SK-N-SH treated with all-trans-retinoic acid at 6 μM for 48 hours (cell line): ENCODE data around the gene BPIFB4.
"Not testable (repeated sequence)": the region's sequence is repeated elsewhere in the genome, so short reads cannot be mapped to it uniquely, and the experiment has no call there.

Source experiments
- ATAC-seq: fragments of 200-7000 bp; cut with Tn5 transposase; 3 replicates; pipeline ENCODE4 v1.9.1; 2020; ENCODE audit warnings: mild to moderate bottlenecking, moderate library complexity
- BACH2 ChIP-seq: fragments of 250-450 bp; sonication (Bioruptor Pico); IDR thresholded peaks from 2 replicates; pipeline ENCODE4 v1.9.0; 2021; ENCODE audit warnings: mild to moderate bottlenecking, borderline replicate concordance
- CSDC2 ChIP-seq: fragments of 250-450 bp; sonication (Bioruptor Pico); IDR thresholded peaks from 2 replicates; pipeline ENCODE4 v1.5.0; 2020; ENCODE audit warnings: mild to moderate bottlenecking, moderate library complexity
- CSRNP3 ChIP-seq: fragments of 250-450 bp; sonication (Bioruptor Pico); IDR thresholded peaks from 2 replicates; pipeline ENCODE4 v1.5.1; 2021; ENCODE audit warnings: mild to moderate bottlenecking, moderate library complexity
- ESRRG ChIP-seq: fragments of 250-450 bp; sonication (Bioruptor Pico); IDR thresholded peaks from 2 replicates; pipeline ENCODE4 v1.6.1; 2021; ENCODE audit warnings: mild to moderate bottlenecking
- GLIS3 ChIP-seq: fragments of 250-450 bp; sonication (Bioruptor Pico); IDR thresholded peaks from 2 replicates; pipeline ENCODE4 v1.5.0; 2020; ENCODE audit warnings: mild to moderate bottlenecking, moderate library complexity
- ISL1 ChIP-seq: fragments of 250-450 bp; sonication (Bioruptor Pico); IDR thresholded peaks from 2 replicates; pipeline ENCODE4 v2.1.2; 2022; ENCODE audit warnings: mild to moderate bottlenecking, moderate library complexity
- OSR1 ChIP-seq: fragments of 250-450 bp; sonication (Bioruptor Pico); IDR thresholded peaks from 2 replicates; pipeline ENCODE4 v1.8.0; 2022; ENCODE audit warnings: moderate library complexity, mild to moderate bottlenecking, inconsistent platforms
- POU6F1 ChIP-seq: fragments of 250-450 bp; sonication (Bioruptor Pico); IDR thresholded peaks from 2 replicates; pipeline ENCODE4 v1.8.0; 2021; ENCODE audit warnings: low read depth, mild to moderate bottlenecking, moderate library complexity, borderline replicate concordance
- PPARA ChIP-seq: fragments of 250-450 bp; sonication (Bioruptor Pico); IDR thresholded peaks from 2 replicates; pipeline ENCODE4 v1.5.0; 2020; ENCODE audit warnings: mild to moderate bottlenecking, borderline replicate concordance
- RARB ChIP-seq: fragments of 250-450 bp; sonication (Bioruptor Pico); IDR thresholded peaks from 2 replicates; pipeline ENCODE4 v1.8.0; 2021; ENCODE audit warnings: mild to moderate bottlenecking, moderate library complexity
- SNAI2 ChIP-seq: fragments of 250-450 bp; sonication (Bioruptor Pico); IDR thresholded peaks from 2 replicates; pipeline ENCODE4 v1.5.0; 2020; ENCODE audit warnings: mild to moderate bottlenecking, moderate library complexity
- TCF4 ChIP-seq: fragments of 250-450 bp; sonication (Bioruptor Pico); IDR thresholded peaks from 2 replicates; pipeline ENCODE4 v1.8.0; 2021; ENCODE audit warnings: mild to moderate bottlenecking, moderate library complexity, borderline replicate concordance
- TOX ChIP-seq: fragments of 250-450 bp; sonication (Bioruptor Pico); IDR thresholded peaks from 2 replicates; pipeline ENCODE4 v1.8.0; 2021; ENCODE audit warnings: mild to moderate bottlenecking, moderate library complexity, borderline replicate concordance
- TSHZ2 ChIP-seq: fragments of 250-450 bp; sonication (Bioruptor Pico); IDR thresholded peaks from 2 replicates; pipeline ENCODE4 v1.5.0; 2020; ENCODE audit warnings: mild to moderate bottlenecking, moderate library complexity
- ZFP3 ChIP-seq: fragments of 250-450 bp; sonication (Bioruptor Pico); IDR thresholded peaks from 2 replicates; pipeline ENCODE4 v1.5.0; 2020; ENCODE audit warnings: mild to moderate bottlenecking, moderate library complexity
- ZFP30 ChIP-seq: fragments of 450-650 bp; formaldehyde crosslinking; IDR thresholded peaks from 2 replicates; pipeline ENCODE4 v1.5.0; 2022; ENCODE audit warnings: mild to moderate bottlenecking, moderate library complexity
- ZNF565 ChIP-seq: fragments of 450-650 bp; formaldehyde crosslinking; conservative IDR thresholded peaks from 2 replicates; pipeline ENCODE4 v1.5.0; 2020; ENCODE audit warnings: low read depth, mild to moderate bottlenecking, moderate library complexity
- ZNF8 ChIP-seq: fragments of 450-650 bp; formaldehyde crosslinking; IDR thresholded peaks from 2 replicates; pipeline ENCODE4 v1.5.0; 2020; ENCODE audit warnings: mild to moderate bottlenecking, moderate library complexity
- TF ChIP-seq, protein P1 (sequence below): fragments of 250-450 bp; sonication (Bioruptor Pico); IDR thresholded peaks from 2 replicates; pipeline ENCODE4 v1.5.1; 2020; ENCODE audit warnings: low read depth, mild to moderate bottlenecking, moderate library complexity
- TF ChIP-seq, protein P2 (sequence below): fragments of 250-450 bp; sonication (Bioruptor Pico); IDR thresholded peaks from 2 replicates; pipeline ENCODE4 v1.8.0; 2020; ENCODE audit warnings: mild to moderate bottlenecking, moderate library complexity, borderline replicate concordance

The BPIFB4 gene

GRCh38 chr20:33120934-33121333 is 41.5 kb downstream of the BPIFB4 start (continued):
- TF ChIP-seq TSHZ2 (CRISPR knock-in tag) (no peak), RARB (CRISPR knock-in tag) (no peak), CSRNP3 (no peak), GLIS3 (CRISPR knock-in tag) (no peak), ESRRG (CRISPR knock-in tag) (no peak), ISL1 (CRISPR knock-in tag) (no peak), ZFP3 (CRISPR knock-in tag) (no peak), ZNF8 (CRISPR knock-in tag) (no peak), BACH2 (no peak), PPARA (CRISPR knock-in tag) (no peak), TOX (CRISPR knock-in tag) (no peak), ZFP30 (CRISPR knock-in tag) (no peak)
- TF ChIP-seq, protein P1, sequence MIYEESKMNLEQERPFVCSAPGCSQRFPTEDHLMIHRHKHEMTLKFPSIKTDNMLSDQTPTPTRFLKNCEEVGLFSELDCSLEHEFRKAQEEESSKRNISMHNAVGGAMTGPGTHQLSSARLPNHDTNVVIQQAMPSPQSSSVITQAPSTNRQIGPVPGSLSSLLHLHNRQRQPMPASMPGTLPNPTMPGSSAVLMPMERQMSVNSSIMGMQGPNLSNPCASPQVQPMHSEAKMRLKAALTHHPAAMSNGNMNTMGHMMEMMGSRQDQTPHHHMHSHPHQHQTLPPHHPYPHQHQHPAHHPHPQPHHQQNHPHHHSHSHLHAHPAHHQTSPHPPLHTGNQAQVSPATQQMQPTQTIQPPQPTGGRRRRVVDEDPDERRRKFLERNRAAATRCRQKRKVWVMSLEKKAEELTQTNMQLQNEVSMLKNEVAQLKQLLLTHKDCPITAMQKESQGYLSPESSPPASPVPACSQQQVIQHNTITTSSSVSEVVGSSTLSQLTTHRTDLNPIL (CRISPR knock-in tag): no peak

DNA sequence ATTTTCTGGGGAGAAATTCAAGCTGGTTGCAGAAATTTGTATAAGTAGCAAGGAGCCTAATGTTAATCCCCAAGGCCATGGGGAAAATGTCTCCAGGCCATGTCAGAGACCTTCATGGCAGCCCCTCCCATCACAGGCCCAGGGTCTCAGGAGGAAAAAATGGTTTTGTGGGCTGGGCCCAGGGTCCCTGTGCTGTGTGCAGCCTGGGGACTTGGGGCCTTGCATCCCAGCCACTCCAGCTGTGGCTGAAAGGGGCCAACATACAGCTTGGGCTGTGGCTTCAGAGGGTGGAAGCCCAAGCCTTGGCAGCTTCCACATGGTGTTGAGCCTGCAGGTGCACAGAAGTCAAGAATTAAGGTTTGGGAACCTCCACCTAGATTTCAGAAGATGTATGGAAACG is 42.9 kb downstream of the BPIFB4 start:
- ATAC-seq: not testable (repeated sequence)

- ATAC-seq: no peak
These were observed 44.8 kb downstream of the BPIFB4 start for GRCh38 chr20:33124261-33124660.

GRCh38 chr20:33124994-33125393 is 45.6 kb downstream of the BPIFB4 start:
- no peak for TF ChIP-seq TCF4 (CRISPR knock-in tag)
- TF ChIP-seq, all 23 proteins: peak for 0
- no peak for ATAC-seq

More at GRCh38 chr20:33124261-33124660, 44.8 kb downstream of the BPIFB4 start:
- TF ChIP-seq, protein P2, sequence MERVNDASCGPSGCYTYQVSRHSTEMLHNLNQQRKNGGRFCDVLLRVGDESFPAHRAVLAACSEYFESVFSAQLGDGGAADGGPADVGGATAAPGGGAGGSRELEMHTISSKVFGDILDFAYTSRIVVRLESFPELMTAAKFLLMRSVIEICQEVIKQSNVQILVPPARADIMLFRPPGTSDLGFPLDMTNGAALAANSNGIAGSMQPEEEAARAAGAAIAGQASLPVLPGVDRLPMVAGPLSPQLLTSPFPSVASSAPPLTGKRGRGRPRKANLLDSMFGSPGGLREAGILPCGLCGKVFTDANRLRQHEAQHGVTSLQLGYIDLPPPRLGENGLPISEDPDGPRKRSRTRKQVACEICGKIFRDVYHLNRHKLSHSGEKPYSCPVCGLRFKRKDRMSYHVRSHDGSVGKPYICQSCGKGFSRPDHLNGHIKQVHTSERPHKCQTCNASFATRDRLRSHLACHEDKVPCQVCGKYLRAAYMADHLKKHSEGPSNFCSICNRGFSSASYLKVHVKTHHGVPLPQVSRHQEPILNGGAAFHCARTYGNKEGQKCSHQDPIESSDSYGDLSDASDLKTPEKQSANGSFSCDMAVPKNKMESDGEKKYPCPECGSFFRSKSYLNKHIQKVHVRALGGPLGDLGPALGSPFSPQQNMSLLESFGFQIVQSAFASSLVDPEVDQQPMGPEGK (CRISPR knock-in tag): no peak
- TF ChIP-seq RARB (CRISPR knock-in tag): no peak
- TF ChIP-seq SNAI2: no peak
- TF ChIP-seq OSR1 (CRISPR knock-in tag): no peak
- no peak for TF ChIP-seq CSDC2
- no peak for TF ChIP-seq POU6F1 (CRISPR knock-in tag)
- no peak for TF ChIP-seq ESRRG (CRISPR knock-in tag)
- TF ChIP-seq ZFP3 (CRISPR knock-in tag): no peak

DNA sequence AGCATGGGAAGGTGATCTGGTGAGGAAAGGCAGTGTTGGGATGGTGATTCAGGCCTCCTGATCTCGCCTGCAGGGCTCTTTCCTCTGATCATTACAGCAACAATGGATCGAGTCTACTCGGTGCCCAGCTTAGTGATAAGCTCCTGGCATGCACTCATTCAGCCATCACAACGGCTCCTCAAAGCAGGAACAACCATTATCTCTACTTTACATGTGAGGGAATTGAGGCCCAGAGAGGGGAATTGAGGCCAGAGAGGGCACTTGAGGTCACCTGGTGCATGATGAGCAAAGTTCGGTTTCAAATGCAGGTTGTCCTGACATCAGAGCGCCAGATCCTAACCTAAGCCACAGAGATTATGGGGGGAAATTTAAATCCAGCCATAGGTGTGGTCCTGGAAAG is 46.5 kb downstream of the BPIFB4 start:
- ATAC-seq: no peak
- no peak for TF ChIP-seq TOX (CRISPR knock-in tag)
- TF ChIP-seq BACH2: no peak
- TF ChIP-seq ZNF565 (CRISPR knock-in tag): no peak
- no peak for TF ChIP-seq ZFP30 (CRISPR knock-in tag)
